Measurements from ENCODE around the gene RGL2. TPM values are rescaled to one million over a fixed set of nuclear protein-coding genes. Genes with fewer than 3 reads are reported as not detected.

The RGL2 gene
- total and polyA plus RNA-seq, 2 of the 13 experiments (the other 11 are each of a cell fraction or from before 2014, with no cell fraction given) = 22.9 to 47.4 TPM

- TF ChIP-seq AKNA (CRISPR knock-in tag; IDR thresholded peaks at IDR 0.05; ENCODE audit: borderline replicate concordance) (0 out of 2 replicates have a peak, but pooled peaks have one; percentile 62), SRF (IDR thresholded peaks at IDR 0.05; ENCODE audit: low read depth, low read length) (peak; percentile 57), ZC3H4 (CRISPR knock-in tag; IDR thresholded peaks at IDR 0.05; ENCODE audit: borderline replicate concordance) (no peak; the same call in 1 of the 2 replicates), ZNF232 (CRISPR knock-in tag; IDR thresholded peaks at IDR 0.05; ENCODE audit: borderline replicate concordance) (0 out of 2 replicates have a peak, but pooled peaks have one; percentile 62), ZNF713 (CRISPR knock-in tag; IDR thresholded peaks at IDR 0.05) (peak; percentile 30; the same call in 1 of the 2 replicates), ZNF331 (CRISPR knock-in tag; IDR thresholded peaks at IDR 0.05) (peak; percentile 38; the same call in 1 of the 2 replicates), ZNF883 (CRISPR knock-in tag; IDR thresholded peaks at IDR 0.05; ENCODE audit: not compliant biosample characterization) (peak; percentile 5), ZNF773 (CRISPR knock-in tag; IDR thresholded peaks at IDR 0.05; ENCODE audit: borderline replicate concordance) (no peak), RAD51 (IDR thresholded peaks at IDR 0.05; ENCODE audit: borderline replicate concordance) (no peak), ZNF354B (CRISPR knock-in tag; IDR thresholded peaks at IDR 0.05) (no peak; the same call in 1 of the 2 replicates), CSRNP1 (CRISPR knock-in tag; IDR thresholded peaks at IDR 0.05) (peak; percentile 86), HMG20B (CRISPR knock-in tag; conservative IDR thresholded peaks at IDR 0.05) (peak; percentile 31; the same call in 1 of the 2 replicates), KDM2A (CRISPR knock-in tag; IDR thresholded peaks at IDR 0.05; ENCODE audit: borderline replicate concordance, low read depth) (peak; percentile 99), U2AF2 (IDR thresholded peaks at IDR 0.05; ENCODE audit: low read depth, low read length) (no peak), ZNF710 (CRISPR knock-in tag; IDR thresholded peaks at IDR 0.05; ENCODE audit: borderline replicate concordance) (peak; percentile 80; the same call in 1 of the 2 replicates), NFIB (CRISPR knock-in tag; IDR thresholded peaks at IDR 0.05; ENCODE audit: borderline replicate concordance) (no peak), ZNF546 (CRISPR knock-in tag; conservative IDR thresholded peaks at IDR 0.05) (peak; percentile 69), SKI (IDR thresholded peaks at IDR 0.05; ENCODE audit: partially characterized antibody) (peak; percentile 63), ZFP41 (CRISPR knock-in tag; IDR thresholded peaks at IDR 0.05; ENCODE audit: borderline replicate concordance) (no peak), TBL1XR1 (IDR thresholded peaks at IDR 0.05; ENCODE audit: borderline replicate concordance, low read length, partially characterized antibody) (peak; percentile 24)
These were observed 49.6 kb downstream of the RGL2 start (continued) for GRCh38 chr6:33248932-33249731.

All from HepG2 (cell line).